SU-DHL-6 (cell line): ENCODE data around the gene PRR4.

Source experiments
- H2AFZ ChIP-seq: fragments of 200-600 bp; sonication (generic); 2 replicates; pipeline ENCODE4 v1.6.1; 2014; ENCODE audit warnings: low read depth, mild to moderate bottlenecking, moderate library complexity, mixed read lengths, antibody characterized with exemption, low read length; ENCODE audit not compliant: severe bottlenecking
- H3F3A ChIP-seq: fragments of 200-600 bp; shearing (Covaris generic); 2 replicates; pipeline ENCODE4 v1.6.0; 2016; ENCODE audit warnings: antibody characterized with exemption, mild to moderate bottlenecking; ENCODE audit not compliant: insufficient read depth
- H3K27ac ChIP-seq: fragments of 200-600 bp; sonication (generic); 2 replicates; pipeline ENCODE4 v1.5.1; 2016; ENCODE audit warnings: low read depth, mild to moderate bottlenecking, low read length, moderate library complexity, mixed read lengths
- H3K27me3 ChIP-seq: fragments of 200-600 bp; sonication (generic), shearing (Covaris generic); 2 replicates; pipeline ENCODE4 v1.6.0; 2014; ENCODE audit warnings: mild to moderate bottlenecking, low read length
- H3K36me3 ChIP-seq: fragments of 200-600 bp; sonication (generic); 2 replicates; pipeline ENCODE4 v1.6.1; 2014; ENCODE audit warnings: mild to moderate bottlenecking, low read length, mixed read lengths
- H3K4me2 ChIP-seq: fragments of 300-600, 200-600 bp; shearing (Covaris generic), sonication (generic); 2 replicates; pipeline ENCODE4 v1.6.0; 2014; ENCODE audit warnings: low read length, low read depth, mild to moderate bottlenecking; ENCODE audit not compliant: poor library complexity, severe bottlenecking
- H3K4me3 ChIP-seq: fragments of 200-600 bp; sonication (generic); 2 replicates; pipeline ENCODE4 v1.5.1; 2014; ENCODE audit warnings: antibody characterized with exemption, low read length, mild to moderate bottlenecking, mixed read lengths; ENCODE audit not compliant: insufficient read depth, poor library complexity, severe bottlenecking
- H3K79me2 ChIP-seq: fragments of 200-600 bp; sonication (generic); 2 replicates; pipeline ENCODE4 v1.6.1; 2014; ENCODE audit warnings: mild to moderate bottlenecking, low read length, moderate library complexity; ENCODE audit not compliant: insufficient read depth
- H3K9ac ChIP-seq: fragments of 200-600 bp; sonication (generic); 2 replicates; pipeline ENCODE4 v1.7.0; 2014; ENCODE audit warnings: mild to moderate bottlenecking, low read length
- H3K9me2 ChIP-seq: fragments of 200-600 bp; sonication (generic); replicated peaks from 2 replicates; pipeline ENCODE4 v1.6.1; 2014; ENCODE audit warnings: low read length; ENCODE audit not compliant: insufficient read depth
- H3K9me3 ChIP-seq: fragments of 200-600 bp; sonication (generic); 2 replicates; pipeline ENCODE4 v1.6.1; 2014; ENCODE audit warnings: low read length, mixed read lengths; ENCODE audit not compliant: insufficient read depth
- H4K20me1 ChIP-seq: fragments of 200-600 bp; sonication (generic); 2 replicates; pipeline ENCODE4 v1.6.1; 2014; ENCODE audit warnings: low read depth, mild to moderate bottlenecking, antibody characterized with exemption, low read length, moderate library complexity, mixed read lengths
- EZH2phosphoT487 ChIP-seq: fragments of 200-600 bp; sonication (generic), shearing (Covaris generic); conservative IDR thresholded peaks from 2 replicates; pipeline ENCODE4 v1.6.1; 2018; ENCODE audit warnings: mild to moderate bottlenecking, antibody characterized with exemption, low read length, moderate library complexity, mixed read lengths
- TF ChIP-seq, protein P1 (sequence below): fragments of 200-600 bp; sonication (generic); IDR thresholded peaks from one replicate; pipeline ENCODE4 v1.5.1; 2017; ENCODE audit warnings: antibody characterized with exemption, mild to moderate bottlenecking, low read length, moderate library complexity; ENCODE audit not compliant: insufficient read depth, poor library complexity, severe bottlenecking

PRR4 gene

DNA sequence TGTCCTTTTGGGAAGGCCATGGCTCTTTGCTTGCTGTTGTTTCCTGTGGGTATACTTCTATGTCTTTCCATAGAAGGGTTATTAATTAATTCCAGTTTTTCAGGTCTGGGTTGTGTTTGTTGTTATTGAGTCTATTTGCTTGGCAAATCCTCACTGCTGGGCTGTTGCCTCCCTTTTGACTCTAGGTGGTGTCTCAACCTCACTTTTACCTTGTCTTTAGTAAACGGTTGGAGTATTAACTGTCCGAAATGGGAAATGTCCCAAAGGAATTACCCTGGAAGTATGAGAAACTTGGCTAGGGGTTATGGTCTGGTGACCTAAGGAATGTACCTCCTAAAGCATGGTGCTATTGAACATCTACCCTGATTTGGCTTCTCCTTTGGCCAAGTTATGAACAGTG lies 18.1 kb upstream of the PRR4 start:
- H3K9ac ChIP-seq: no peak overlapping the region
- H3F3A ChIP-seq: no peaks in the 10 kb centered on the region
- no peak for TF ChIP-seq EZH2phosphoT487
- TF ChIP-seq, protein P1, sequence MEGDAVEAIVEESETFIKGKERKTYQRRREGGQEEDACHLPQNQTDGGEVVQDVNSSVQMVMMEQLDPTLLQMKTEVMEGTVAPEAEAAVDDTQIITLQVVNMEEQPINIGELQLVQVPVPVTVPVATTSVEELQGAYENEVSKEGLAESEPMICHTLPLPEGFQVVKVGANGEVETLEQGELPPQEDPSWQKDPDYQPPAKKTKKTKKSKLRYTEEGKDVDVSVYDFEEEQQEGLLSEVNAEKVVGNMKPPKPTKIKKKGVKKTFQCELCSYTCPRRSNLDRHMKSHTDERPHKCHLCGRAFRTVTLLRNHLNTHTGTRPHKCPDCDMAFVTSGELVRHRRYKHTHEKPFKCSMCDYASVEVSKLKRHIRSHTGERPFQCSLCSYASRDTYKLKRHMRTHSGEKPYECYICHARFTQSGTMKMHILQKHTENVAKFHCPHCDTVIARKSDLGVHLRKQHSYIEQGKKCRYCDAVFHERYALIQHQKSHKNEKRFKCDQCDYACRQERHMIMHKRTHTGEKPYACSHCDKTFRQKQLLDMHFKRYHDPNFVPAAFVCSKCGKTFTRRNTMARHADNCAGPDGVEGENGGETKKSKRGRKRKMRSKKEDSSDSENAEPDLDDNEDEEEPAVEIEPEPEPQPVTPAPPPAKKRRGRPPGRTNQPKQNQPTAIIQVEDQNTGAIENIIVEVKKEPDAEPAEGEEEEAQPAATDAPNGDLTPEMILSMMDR: no peak
- no peak overlapping the region for H3K27ac ChIP-seq
- H3K9me2 ChIP-seq: no peaks in the 10 kb centered on the region
- H3K9me3 ChIP-seq: no peaks in the 10 kb centered on the region
- H3K36me3 ChIP-seq: no peaks in the 10 kb centered on the region
- H2AFZ ChIP-seq: no peak overlapping the region
- H3K4me3 ChIP-seq: no peak overlapping the region
- H3K27me3 ChIP-seq: no peaks in the 10 kb centered on the region
- H4K20me1 ChIP-seq: no peaks in the 10 kb centered on the region
- H3K79me2 ChIP-seq: no peaks in the 10 kb centered on the region
- H3K4me2 ChIP-seq: no peak overlapping the region

GRCh38 chr12:10863512-10864218 lies 14.4 kb upstream of the PRR4 start:
- H4K20me1 ChIP-seq: no peaks in the 10 kb centered on the region
- no peaks in the 10 kb centered on the region for H3F3A ChIP-seq
- H3K36me3 ChIP-seq: no peaks in the 10 kb centered on the region
- H3K79me2 ChIP-seq: no peaks in the 10 kb centered on the region
- H3K27me3 ChIP-seq: no peaks in the 10 kb centered on the region
- H3K9ac ChIP-seq: no peak overlapping the region
- no peaks in the 10 kb centered on the region for H3K9me2 ChIP-seq
- no peak overlapping the region for H3K4me3 ChIP-seq
- H3K27ac ChIP-seq: no peak overlapping the region
- H3K9me3 ChIP-seq: no peaks in the 10 kb centered on the region
- no peak overlapping the region for H2AFZ ChIP-seq
- no peak overlapping the region for H3K4me2 ChIP-seq
- TF ChIP-seq, protein P1: no peak
- TF ChIP-seq EZH2phosphoT487: no peak

DNA sequence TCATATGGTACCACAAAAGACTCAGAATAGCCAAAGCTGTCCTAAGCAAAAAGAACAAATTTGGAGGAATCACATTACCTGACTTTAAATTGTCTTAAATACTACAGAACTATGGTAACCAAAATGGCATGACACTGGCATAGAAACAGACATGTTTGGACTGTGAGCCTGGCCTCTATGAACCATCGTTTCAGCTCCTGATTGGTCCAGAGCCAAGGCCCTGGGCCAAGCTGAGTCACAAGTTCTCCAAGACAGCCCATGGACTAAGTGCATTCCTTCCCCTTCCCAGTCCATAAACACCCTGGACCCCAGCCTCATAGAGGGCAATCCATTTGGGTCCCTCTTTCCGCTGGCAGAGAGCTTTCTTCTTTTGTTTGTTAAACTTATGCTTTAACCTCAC lies 12.1 kb upstream of the PRR4 start:
- no peaks in the 10 kb centered on the region for H3K36me3 ChIP-seq
- no peaks in the 10 kb centered on the region for H3K79me2 ChIP-seq
- no peaks in the 10 kb centered on the region for H3K9me3 ChIP-seq
- no peaks in the 10 kb centered on the region for H4K20me1 ChIP-seq
- no peak overlapping the region for H3K4me2 ChIP-seq
- H3F3A ChIP-seq: no peaks in the 10 kb centered on the region
- H3K4me3 ChIP-seq: no peak overlapping the region
- H3K9ac ChIP-seq: no peak overlapping the region
- no peak overlapping the region for H3K27ac ChIP-seq
- no peak for TF ChIP-seq EZH2phosphoT487
- TF ChIP-seq, protein P1: no peak
- no peaks in the 10 kb centered on the region for H3K9me2 ChIP-seq
- no peaks in the 10 kb centered on the region for H3K27me3 ChIP-seq
- H2AFZ ChIP-seq: no peak overlapping the region
